Osteocyte (in vitro differentiated cells): Measurements from ENCODE around the gene ADCY2. TPM values are rescaled to one million over a fixed set of nuclear protein-coding genes. Genes with fewer than 3 reads are reported as not detected.

Experiments
- DNase-seq: peaks from one replicate; pipeline ENCODE4 v3.0.0; 2021; ENCODE audit warnings: mixed read lengths; ENCODE audit not compliant: unreplicated experiment; ENCODE audit errors: extremely low spot score
- H3K27ac Mint-ChIP-seq: one replicate; pipeline ENCODE4 v1.8.0; 2021; ENCODE audit warnings: mild to moderate bottlenecking, mixed read lengths; ENCODE audit not compliant: unreplicated experiment
- H3K27me3 Mint-ChIP-seq: one replicate; pipeline ENCODE4 v1.8.0; 2021; ENCODE audit warnings: mixed read lengths; ENCODE audit not compliant: unreplicated experiment
- H3K36me3 Mint-ChIP-seq: one replicate; pipeline ENCODE4 v1.8.0; 2021; ENCODE audit warnings: mixed read lengths; ENCODE audit not compliant: unreplicated experiment
- H3K4me1 Mint-ChIP-seq: one replicate; pipeline ENCODE4 v1.8.0; 2021; ENCODE audit warnings: mixed read lengths; ENCODE audit not compliant: unreplicated experiment
- H3K4me3 Mint-ChIP-seq: one replicate; pipeline ENCODE4 v1.8.0; 2021; ENCODE audit warnings: mild to moderate bottlenecking, moderate library complexity, mixed read lengths; ENCODE audit not compliant: unreplicated experiment
- H3K9me3 Mint-ChIP-seq: one replicate; pipeline ENCODE4 v1.8.0; 2021; ENCODE audit warnings: mixed read lengths; ENCODE audit not compliant: unreplicated experiment
- CTCF ChIP-seq: fragments of 200-600 bp; sonication (generic); IDR thresholded peaks from 2 replicates; pipeline ENCODE4 v1.5.0; 2021; ENCODE audit warnings: antibody characterized with exemption, mild to moderate bottlenecking, moderate library complexity
- total RNA-seq: library from RNA; stranded (reverse); gene quantifications from 2 replicates; pipeline ENCODE4 v1.2.1, GENCODE V29; 2021

The ADCY2 gene
- total RNA-seq, 1 donor from 2014 or later, result not detected

GRCh38 chr5:7781899-7782298 is 386.0 kb downstream of the ADCY2 start:
- no peaks in the 10 kb centered on the region for H3K4me1 Mint-ChIP-seq
- H3K27ac Mint-ChIP-seq, result no peak overlapping the region
- H3K27me3 Mint-ChIP-seq, result peaks cover 6% of the 10 kb centered on the region
- DNase-seq, result no peak
- H3K36me3 Mint-ChIP-seq, result no peaks in the 10 kb centered on the region
- no peaks in the 10 kb centered on the region for H3K9me3 Mint-ChIP-seq
- TF ChIP-seq CTCF, result no peak
- H3K4me3 Mint-ChIP-seq, result no peak overlapping the region

- TF ChIP-seq CTCF, result no peak
- Mint-ChIP-seq H3K27ac (no peak overlapping the region), H3K36me3 (no peaks in the 10 kb centered on the region), H3K27me3 (peaks cover 6% of the 10 kb centered on the region), H3K9me3 (no peaks in the 10 kb centered on the region), H3K4me1 (no peaks in the 10 kb centered on the region), H3K4me3 (no peak overlapping the region)
- no peak for DNase-seq
These were observed 388.9 kb downstream of the ADCY2 start for GRCh38 chr5:7784683-7785380.

- no peak for DNase-seq
- Mint-ChIP-seq H3K4me1 (no peaks in the 10 kb centered on the region), H3K27ac (no peak overlapping the region), H3K27me3 (peaks cover 7% of the 10 kb centered on the region), H3K9me3 (no peaks in the 10 kb centered on the region), H3K36me3 (no peaks in the 10 kb centered on the region), H3K4me3 (no peak overlapping the region)
- TF ChIP-seq CTCF, result no peak
These were observed 391.8 kb downstream of the ADCY2 start for GRCh38 chr5:7787770-7788169.

GRCh38 chr5:7789567-7789966 is 393.6 kb downstream of the ADCY2 start:
- Mint-ChIP-seq H3K9me3 (no peaks in the 10 kb centered on the region), H3K27me3 (peaks cover 4% of the 10 kb centered on the region), H3K4me1 (no peaks in the 10 kb centered on the region), H3K4me3 (no peak overlapping the region), H3K36me3 (no peaks in the 10 kb centered on the region), H3K27ac (no peak overlapping the region)
- no peak for DNase-seq
- TF ChIP-seq CTCF, result no peak

GRCh38 chr5:7793895-7794294 is 398.0 kb downstream of the ADCY2 start:
- no peak for DNase-seq
- Mint-ChIP-seq H3K27ac (no peak overlapping the region), H3K9me3 (no peaks in the 10 kb centered on the region), H3K36me3 (no peaks in the 10 kb centered on the region), H3K4me3 (no peak overlapping the region), H3K27me3 (peaks cover 4% of the 10 kb centered on the region), H3K4me1 (no peaks in the 10 kb centered on the region)
- TF ChIP-seq CTCF, result no peak
